GM19035 (cell line): ENCODE data around the gene PHEX.

ENCODE experiments used
- ATAC-seq: cut with Tn5 transposase; IDR thresholded peaks from one replicate; pipeline ENCODE4 v1.9.1; 2021; ENCODE audit not compliant: unreplicated experiment

Gene PHEX

DNA sequence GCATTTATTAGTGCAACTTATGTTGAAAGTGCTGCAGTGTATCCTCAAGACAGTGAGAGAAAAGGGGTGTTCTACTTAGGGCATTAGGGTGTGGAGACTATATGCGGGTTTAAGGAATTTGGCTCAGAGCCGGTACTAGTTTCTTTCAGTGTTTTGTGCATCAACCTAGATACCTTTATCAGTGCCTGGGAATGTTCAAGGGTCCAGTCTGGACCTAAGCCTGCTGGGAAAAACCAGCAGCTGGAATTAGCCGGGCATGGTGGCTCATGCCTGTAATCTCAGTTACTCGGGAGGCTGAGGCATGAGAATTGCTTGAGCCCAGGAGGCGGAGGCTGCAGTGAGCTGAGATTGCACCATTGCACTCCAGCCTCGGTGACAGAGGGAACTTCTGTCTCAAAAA, 7.4 kb downstream of the PHEX start:
- ATAC-seq = no peak

DNA sequence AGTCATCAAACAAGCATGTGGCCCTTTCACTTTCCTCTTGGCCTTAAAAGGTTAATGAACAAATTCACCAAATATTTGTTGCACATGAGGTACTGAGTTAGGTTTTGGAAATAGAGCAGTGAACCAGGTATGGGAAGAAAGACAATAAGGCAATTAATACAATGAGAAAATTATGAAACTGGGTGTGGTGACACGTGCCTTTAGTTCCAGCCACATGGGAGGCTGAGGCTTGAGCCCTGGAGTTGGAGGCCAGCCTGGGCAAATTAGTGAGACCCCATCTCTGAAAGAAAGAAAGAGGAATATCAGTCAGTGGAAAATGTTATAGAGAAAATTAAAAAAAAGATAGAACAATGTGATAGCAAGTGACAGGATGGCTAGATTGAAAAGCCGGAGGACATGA, 8.1 kb downstream of the PHEX start:
- ATAC-seq = no peak

DNA sequence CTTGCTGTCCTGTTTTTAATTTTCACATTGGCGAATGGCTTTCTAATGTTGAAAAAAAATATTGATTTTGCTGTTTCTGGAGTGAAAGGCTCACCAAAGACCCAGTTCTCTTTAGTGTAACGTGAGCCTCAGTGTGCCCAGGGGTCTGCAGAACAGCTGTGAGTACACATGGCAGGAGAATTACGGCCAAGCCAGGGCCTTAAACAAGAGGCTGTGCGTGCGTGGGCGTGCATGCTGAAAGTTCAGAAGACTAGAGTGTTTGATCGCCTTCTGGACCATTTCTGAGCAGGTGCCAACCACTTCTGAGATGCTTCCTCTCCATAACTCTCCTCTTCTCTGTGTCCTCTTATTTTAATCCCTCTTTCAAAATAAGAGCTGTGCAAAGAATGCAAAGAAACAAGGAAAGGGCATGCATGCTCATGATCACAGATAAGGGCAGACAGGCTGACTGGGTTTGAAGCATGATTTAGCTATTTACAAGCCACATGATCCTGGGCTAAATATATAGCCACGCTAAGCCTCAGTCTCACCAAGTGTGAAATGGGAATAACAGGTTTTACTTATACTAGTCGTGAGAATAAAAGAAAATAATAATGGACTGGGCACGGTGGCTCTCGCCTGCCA, 9.9 kb downstream of the PHEX start:
- no peak for ATAC-seq

DNA sequence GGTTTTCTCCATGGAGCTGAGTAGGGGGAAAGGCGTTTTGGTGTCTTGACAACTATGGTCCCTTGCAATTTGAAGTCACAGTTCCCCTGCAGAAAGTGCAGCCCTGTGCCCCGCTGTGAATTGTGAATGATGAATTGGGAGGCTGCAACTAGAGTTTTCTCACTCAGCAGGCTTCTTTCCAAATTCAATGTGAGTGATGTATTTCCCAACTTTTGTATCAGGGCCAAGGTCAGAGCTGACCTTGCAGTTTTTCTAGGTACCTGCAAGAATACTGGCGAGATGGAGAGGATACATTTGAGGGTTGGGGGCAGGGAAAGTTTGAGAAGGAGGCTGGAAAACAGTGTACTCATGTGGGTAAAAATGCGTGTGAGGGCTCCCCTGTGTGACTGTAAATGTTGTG, 11.7 kb downstream of the PHEX start:
- no peak for ATAC-seq

DNA sequence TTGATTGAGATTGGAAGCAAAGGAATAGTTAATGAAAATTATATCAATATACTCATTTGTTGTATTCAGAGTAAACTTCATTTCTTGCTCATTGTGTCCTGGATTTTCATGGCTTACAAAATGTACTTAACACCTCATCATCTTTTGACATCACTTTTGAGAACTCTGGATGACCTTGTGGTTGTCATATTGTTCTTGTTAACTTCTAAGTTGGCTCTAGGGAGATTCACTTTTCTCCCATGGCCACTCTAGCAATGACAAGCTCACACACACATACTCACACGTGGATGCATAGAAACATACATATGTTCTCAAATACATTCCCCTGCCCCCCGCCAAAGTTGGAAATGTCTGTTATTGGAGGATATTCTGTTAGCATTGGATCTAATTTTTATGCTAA, 15.3 kb downstream of the PHEX start:
- ATAC-seq = no peak

- ATAC-seq = no peak
These were observed 21.4 kb downstream of the PHEX start for GRCh38 chrX:22053481-22053880.

GRCh38 chrX:22056235-22056634, 24.1 kb downstream of the PHEX start:
- ATAC-seq = no peak

DNA sequence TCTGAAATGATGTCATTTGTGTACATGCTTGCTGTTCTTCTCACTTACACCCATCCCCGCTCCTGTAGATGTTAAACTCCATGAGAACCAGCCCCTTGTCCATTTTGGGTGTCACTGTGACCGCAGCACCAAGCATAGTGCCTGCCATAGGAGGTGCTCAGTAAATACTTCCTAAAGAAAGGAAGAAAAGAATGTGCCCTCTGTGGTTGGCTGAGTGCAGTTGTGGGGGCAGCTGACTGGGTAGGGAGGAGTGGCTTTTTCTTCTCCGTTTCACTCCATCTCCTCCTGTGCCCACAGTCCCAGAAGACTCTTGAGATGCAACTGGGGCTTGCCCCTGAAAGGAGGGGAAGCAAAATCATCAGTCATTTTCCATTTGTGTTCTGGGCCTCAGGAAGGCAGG, 25.5 kb downstream of the PHEX start:
- ATAC-seq = no peak

- ATAC-seq = no peak
These were observed 27.6 kb downstream of the PHEX start for GRCh38 chrX:22059775-22060174.

DNA sequence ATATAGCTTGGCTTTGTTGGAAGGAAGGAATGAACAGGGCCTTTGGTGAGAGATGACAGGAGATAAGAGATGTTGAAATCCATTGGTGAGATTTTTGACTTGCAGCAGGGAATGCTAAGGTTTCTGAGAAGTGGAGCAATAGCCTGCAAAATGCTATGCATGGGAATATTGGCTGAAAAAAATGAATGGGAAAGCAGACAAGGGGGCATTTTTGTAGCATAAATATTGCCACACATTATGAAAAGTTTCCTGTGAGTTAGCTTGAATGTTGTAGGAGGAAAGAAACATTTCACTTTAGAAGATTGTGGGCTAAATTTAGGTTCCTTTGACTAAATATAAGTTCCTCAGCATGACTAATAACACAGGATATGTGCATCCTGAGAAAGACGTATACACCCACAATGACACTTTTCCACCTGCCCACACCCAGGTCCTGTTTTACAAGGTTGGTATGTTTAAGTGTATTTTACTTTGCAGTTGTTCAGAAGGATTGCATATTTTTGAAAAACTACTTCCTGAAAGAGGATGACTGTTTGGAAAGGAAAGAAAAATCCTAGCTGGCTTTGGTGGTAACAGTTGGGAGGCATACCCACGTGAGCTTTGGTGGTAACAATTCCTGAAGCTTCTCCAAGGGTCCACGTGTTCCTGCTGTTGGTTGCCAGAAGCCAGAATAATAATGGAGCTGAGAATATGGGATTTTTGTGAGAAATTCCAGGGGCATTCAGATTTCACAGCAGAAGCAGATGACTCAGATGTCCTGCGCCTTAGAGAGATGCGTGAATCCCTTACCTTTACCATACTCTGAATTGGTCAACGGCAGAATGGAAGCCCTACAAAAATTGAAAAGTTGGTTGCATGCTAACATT, 28.5 kb downstream of the PHEX start:
- ATAC-seq = peak; percentile 58

- ATAC-seq = peak; percentile 81
These were observed 31.2 kb downstream of the PHEX start for GRCh38 chrX:22063284-22063683.

DNA sequence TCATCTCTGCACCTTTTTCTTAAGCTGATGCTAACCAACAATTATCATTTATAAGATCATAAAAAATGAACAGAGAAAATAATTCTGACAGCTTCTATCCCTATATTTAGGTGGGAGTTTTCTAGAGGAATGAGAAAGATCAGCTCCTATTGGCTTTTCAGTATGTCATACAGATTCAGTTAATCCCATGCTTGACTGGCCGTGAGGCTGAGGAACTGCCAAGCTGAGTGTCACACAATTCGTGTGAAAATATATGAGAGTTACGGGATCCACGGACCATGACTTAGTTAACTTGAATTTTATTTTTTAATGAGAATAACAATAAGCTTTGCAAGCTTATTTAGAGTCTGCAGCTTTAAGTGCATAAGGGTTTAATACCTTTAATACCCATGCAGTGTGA, 37.5 kb downstream of the PHEX start:
- ATAC-seq = no peak

DNA sequence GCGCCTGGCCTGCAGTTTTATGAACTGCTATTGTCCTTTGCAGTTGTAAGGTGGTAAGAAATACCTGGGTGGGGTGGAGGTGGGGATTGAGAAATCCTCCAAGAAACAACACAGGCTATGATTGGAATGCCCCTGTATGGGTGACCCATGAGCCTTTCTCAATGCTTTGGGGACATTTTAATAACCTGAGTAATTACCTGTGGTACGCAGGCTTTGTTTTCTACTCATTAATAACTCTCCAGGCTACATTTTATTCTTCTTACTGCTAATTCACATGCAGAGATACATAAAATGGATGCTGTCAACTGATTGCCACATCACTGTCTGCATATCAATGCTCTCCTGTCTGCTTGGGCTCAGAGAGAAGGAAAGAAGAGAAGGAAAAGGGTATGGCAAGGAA, 41.8 kb downstream of the PHEX start:
- no peak for ATAC-seq

DNA sequence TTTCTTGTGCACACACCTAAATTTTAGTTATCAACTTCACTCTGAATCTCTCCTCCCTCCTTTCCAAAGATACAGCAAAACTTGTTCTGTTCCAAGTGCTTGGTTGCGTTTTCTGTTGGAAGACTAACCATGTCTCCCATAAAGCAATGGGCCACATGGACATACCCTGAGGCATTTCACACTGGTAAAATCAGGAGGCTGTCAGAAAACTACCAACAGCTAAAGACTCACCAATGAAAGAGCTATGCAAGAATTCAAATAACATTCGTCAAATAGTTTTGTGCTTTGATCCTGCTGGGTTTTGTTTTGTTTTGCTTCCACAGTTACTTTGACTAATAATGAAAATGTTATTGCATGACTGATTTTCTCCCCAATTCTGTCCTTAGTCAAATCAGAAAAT, 46.0 kb downstream of the PHEX start:
- ATAC-seq = no peak

GRCh38 chrX:22081475-22082092, 49.5 kb downstream of the PHEX start:
- no peak for ATAC-seq

DNA sequence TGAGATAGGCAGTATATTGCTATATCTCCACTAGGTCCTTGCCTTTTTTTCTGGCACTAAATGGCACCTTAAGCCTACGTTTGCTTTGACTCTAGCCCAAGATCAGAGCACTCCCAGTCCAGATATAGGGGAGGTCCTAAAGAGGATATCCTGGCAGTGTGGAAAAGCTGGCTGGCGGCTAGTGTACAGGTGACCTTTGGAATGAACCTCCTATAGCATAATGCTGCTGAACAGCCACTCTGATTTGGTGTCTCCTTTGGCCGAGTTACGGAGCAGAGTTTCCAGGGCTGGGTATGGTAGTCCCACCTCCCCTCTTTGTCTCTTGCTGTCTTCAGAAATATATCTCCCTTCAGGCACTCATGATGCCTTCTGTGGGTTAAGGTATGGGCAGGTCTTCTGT, 53.9 kb downstream of the PHEX start:
- no peak for ATAC-seq

GRCh38 chrX:22087011-22087557, 55.0 kb downstream of the PHEX start:
- ATAC-seq = no peak

GRCh38 chrX:22088326-22088725, 56.2 kb downstream of the PHEX start:
- no peak for ATAC-seq

GRCh38 chrX:22090181-22090580, 58.1 kb downstream of the PHEX start:
- no peak for ATAC-seq

- ATAC-seq = no peak
These were observed 61.4 kb downstream of the PHEX start for GRCh38 chrX:22093550-22093949.

- no peak for ATAC-seq
These were observed 63.2 kb downstream of the PHEX start for GRCh38 chrX:22095286-22095685.

DNA sequence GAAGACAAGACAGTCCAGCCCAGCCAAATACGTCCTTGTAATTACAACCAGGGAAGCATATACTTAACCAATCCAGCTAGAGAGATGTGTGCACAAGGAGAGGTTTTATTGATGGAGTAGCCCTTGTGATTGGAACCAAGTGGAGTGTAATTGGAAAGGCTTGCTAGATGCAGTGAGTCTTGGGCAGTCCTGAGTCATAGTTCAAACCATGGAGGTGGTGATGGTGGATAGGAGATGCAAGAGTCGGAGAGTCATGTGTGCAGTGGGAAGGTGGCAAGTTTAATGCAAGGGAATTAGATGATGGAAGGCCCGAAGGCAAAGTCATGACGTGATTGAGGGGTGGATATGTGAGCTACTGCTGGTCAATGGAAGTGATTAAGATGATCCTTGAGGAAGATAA, 63.7 kb downstream of the PHEX start:
- no peak for ATAC-seq
